GM21423 (cell line): Measurements from ENCODE around the gene DAG1.

ENCODE experiments used
- ATAC-seq: cut with Tn5 transposase; IDR thresholded peaks from one replicate; pipeline ENCODE4 v1.9.1; 2021; ENCODE audit warnings: mild to moderate bottlenecking, moderate library complexity; ENCODE audit not compliant: unreplicated experiment

The DAG1 gene

DNA sequence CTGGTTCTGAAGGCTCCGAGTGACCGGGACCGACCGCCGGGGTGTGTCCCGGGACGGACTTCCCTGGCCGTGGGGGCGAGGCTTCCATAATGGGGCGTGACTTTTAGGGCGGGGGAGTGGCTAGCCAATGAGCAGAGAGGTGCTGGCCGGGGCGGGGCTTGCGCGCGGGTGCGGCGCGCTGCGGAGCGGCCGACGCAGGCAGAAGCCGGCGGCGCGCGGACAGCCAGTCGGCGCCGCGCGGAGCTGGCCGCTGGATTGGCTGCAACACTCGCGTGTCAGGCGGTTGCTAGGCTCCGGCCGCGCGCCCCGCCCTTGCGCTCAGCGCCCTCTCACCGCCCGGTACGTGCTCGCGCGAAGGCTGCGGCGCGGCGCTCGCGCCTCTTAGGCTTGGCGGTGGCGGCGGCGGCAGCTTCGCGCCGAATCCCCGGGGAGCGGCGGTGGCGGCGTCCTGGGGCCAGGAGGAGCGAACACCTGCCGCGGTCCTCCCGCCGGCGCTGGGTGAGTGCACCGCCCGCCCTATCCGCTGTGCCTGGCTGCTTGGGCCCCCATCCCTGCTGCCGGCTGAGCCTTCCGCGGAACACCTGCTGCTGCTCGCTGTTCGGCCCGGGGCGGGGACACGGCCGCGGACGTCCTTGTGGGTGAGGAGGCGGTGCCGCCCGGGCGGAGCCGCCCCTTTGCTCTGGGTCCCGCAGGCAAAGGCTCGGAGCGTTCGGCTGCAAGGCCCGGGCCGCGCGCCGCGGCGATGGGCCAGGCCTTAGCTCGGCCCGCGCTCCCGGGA, at the start of gene DAG1:
TSS of gene DAG1 (plus strand) at position 332 of the 778 bp plus-strand sequence. CDS start 40,268 bp downstream, outside the sequence.
- peak; percentile 83 for ATAC-seq

- no peak for ATAC-seq
Measured at GRCh38 chr3:49421890-49422378, 48.1 kb upstream of the DAG1 start.

- no peak for ATAC-seq
Measured at GRCh38 chr3:49422379-49423248, 47.5 kb upstream of the DAG1 start, which contains the start of gene AMT. Gene AMT (minus strand): TSS chr3:49422473. CDS start chr3:49422450, 23 bp downstream.

DNA sequence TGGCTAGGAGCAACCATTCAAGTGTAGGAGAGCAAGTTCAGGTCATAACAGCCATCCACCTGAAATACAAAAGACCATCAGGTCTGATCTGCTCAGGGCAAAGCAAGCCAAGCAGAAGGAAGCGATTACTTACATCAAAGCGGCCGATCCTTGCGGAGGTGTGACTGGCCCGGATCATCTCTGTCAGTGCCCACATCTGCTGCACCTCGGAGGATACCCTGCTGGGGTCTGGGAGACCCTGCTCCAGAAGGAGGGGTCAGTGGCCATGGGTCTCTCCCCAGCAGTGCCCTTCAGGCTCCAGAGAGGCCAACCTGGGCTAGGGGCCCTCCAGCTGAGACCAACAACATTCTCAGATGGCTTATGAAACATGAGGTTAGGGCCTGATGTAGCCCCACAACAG, 45.3 kb upstream of the DAG1 start:
- ATAC-seq = no peak

DNA sequence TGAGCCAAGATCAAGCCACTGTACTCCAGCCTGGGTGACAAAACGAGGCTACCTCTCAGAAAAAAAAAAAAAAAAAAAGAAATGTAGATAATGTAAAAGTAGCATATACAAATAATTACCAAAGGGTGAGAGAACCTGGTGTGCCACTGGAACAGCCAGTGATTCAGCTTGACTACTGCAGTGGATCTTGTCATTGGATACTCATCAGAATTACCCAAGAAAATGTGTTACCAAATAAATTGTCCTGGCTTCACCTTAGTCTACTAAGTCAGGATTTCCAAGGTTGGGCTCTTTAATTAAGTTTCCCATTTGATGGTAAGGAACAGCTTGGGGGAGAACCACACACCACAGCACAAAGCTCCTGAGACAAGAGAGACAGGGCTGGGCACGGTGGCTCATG, 42.5 kb upstream of the DAG1 start:
- no peak for ATAC-seq

- ATAC-seq = peak; percentile 5
Measured at GRCh38 chr3:49428752-49429080, 41.4 kb upstream of the DAG1 start.

DNA sequence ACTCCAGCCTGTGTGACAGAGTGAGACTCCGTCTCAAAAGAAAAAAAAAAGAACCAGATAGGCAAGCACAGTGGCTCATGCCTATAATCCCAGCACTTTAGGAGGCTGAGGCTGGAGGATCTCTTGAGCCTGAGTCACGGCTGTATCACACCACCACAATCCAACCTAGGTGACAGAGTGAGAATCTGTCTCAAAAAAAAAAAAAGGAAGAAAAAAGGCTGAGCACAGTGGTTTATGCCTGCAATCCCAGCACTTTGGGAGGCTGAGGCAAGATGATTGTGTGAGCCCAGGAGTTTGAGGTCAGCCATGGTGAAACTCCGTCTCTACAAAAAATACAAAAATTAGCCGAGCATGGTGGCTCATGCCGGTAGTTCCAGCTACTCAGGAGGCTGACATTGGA, 35.3 kb upstream of the DAG1 start:
- no peak for ATAC-seq

DNA sequence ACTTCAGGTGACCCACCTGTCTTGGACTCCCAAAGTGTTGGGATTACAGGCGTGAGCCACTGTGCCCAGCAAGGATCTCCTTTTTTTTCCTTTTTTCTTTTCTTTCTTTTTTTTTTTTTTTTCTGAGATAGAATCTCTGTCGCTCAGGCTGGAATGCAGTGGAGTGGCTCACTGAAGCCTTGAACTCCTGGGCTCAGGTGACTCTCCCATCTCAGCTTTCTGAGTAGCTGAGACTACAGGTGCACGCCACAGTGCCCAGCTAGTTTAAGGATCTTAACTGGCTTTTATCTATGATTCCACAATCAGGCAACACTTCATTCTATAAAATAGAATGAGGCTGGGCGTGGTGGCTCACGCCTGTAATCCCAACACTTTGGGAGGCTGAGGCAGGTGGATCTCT, 24.7 kb upstream of the DAG1 start:
- ATAC-seq = no peak

- no peak for ATAC-seq
Measured at GRCh38 chr3:49453621-49454020, 16.4 kb upstream of the DAG1 start.

- no peak for ATAC-seq
Measured at GRCh38 chr3:49454458-49454857, 15.6 kb upstream of the DAG1 start.

- no peak for ATAC-seq
Measured at GRCh38 chr3:49454898-49455681, 15.0 kb upstream of the DAG1 start.

DNA sequence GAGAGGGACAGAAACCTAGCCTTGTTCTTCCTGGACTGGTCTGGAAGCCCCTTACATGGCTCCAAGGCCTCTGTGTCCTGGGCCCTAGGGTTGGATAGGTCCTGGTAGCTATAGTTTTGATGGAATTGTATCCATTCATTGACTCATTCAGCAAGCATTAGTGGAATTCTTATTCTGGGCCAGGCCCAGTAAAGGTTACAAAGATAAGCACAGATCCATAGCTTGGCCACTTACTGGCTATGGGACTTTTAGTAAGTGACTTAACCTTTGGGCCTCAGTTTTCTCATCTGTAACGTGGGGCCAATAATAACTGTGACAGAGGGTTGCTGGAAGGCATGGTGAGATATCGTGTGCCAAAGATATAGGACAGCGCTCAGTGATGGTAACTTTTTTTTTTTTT, 13.6 kb upstream of the DAG1 start:
- no peak for ATAC-seq

DNA sequence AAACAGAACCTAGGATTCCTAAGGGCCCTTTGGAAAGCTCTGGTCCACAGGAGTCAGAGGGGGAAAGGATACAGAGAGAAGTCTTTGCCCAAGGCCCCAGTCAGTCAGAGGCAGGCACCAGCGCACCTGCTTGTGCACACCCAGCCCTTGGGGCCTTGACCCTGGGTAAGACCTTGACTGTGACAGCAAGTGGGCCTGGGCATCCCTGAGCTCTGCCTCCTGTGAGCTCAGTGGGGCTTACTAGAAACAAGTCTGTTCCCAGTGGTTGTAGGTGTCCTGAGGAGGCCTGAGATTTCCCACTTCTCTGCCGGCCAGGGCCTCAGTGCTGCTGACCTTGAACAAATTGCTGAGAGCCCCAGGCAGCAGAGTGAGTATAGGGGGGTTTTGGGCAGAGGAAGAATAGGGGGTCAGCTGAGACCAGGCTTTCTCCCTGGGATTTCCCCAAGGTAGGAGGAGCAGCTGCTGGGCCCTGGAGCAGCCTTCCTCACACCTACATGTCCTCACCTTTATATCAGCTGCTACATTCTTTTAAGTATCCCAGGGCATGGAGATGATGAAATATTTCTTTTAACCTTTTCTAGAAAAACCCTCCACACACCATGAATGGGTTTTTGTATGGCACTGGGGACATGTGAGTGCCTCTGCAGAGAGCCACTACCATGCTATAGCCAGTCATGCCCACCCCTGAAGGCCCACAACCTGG, 9.7 kb upstream of the DAG1 start:
- ATAC-seq = no peak

- ATAC-seq = no peak
Measured at GRCh38 chr3:49460956-49461355, 9.1 kb upstream of the DAG1 start.

DNA sequence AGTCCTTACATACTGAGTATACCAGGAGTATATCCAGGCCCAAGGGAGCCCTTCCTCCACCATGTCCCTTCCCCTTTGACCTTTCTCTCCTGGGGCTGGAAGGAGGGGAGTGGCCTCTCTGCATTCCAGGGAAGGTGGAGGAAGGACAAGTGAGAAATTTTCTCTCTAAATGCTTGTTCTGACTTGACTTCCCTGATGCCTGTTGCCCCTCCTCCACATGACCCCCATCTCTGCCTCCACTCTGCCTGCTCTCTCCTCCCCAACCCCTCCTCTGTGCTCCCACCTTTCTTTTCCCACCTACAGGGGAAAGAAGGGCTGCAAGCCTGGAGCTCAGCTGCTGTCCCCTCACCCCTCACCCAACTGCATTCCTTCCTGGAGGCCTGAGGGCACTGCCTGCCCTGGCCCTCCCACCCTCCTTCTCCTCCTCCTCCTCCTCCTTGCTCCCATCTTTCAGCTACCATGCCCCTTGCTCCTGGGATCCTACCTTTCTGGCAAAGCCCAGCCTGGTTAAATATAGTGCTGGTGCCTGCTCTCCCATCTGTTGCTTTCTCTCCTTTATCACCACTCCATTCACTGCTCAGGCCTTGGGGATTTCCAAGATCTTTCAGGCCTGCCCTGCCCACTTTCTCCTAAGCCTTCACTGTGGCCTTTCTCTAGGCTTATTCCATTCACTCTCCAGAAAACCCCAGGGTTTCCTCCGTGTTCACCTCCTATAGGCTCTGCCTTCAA, 8.5 kb upstream of the DAG1 start:
- ATAC-seq = no peak

DNA sequence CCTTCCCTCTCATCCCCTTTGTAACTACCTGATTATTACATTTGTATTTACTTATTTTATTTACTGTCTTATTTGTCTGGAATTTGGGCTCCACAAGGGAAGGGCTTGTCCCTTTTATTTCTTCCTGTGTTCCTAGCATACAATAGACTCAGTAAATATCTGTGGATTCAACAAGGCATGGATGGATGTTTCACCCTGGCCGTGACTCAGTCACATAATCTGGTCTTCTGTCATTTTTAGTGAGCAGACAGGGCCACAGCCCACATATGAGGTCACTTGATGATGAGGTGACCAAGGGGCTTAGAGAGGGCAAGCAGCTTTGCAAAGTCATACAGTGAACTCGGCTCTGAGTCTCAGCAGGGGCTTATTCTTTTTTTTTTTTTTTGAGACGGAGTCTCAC, 7.8 kb upstream of the DAG1 start:
- no peak for ATAC-seq

GRCh38 chr3:49465270-49466034, 4.6 kb upstream of the DAG1 start:
- no peak for ATAC-seq

DNA sequence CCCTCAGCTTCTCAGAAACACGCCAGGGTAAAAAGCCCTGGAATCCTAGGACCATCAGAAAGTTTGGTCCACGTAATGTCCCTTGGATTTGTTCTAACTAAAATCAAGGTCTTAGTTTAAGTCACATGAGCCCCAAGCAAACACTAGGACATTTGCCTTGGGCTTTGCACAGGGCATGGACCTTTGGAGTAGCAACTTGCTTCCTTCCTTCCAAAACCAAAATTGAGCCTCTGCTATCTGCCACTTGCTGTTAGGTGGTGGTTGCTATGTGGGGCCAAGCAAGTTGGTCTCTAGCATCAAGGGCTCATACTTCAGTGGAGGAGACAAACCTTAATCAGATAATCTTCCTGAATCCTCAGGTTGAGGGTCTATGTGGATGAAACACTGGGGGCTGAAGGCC, 4.0 kb upstream of the DAG1 start:
- no peak for ATAC-seq
